ENCODE data around the gene BIRC7.

Gene BIRC7

DNA sequence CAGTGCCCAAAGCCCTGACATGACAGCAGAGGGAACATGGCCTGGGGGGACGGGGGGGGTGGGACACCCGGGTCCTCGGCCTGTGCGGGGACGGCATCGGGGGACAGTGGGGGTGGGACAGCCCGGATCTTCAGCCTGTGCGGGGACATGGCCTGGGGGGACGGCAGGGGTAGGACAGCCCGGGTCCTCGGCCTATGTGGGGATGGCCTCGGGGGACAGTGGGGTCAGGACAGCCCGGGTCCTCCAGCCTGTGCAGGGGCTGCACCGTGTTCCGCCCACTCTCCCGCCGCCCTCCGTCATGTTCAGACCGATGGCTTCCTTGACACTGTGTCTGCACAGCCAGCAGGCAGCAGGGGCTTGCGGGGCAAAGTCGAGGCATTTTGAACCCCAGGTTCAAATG lies 7.0 kb downstream of the BIRC7 start:
- TF ChIP-seq, protein P1, sequence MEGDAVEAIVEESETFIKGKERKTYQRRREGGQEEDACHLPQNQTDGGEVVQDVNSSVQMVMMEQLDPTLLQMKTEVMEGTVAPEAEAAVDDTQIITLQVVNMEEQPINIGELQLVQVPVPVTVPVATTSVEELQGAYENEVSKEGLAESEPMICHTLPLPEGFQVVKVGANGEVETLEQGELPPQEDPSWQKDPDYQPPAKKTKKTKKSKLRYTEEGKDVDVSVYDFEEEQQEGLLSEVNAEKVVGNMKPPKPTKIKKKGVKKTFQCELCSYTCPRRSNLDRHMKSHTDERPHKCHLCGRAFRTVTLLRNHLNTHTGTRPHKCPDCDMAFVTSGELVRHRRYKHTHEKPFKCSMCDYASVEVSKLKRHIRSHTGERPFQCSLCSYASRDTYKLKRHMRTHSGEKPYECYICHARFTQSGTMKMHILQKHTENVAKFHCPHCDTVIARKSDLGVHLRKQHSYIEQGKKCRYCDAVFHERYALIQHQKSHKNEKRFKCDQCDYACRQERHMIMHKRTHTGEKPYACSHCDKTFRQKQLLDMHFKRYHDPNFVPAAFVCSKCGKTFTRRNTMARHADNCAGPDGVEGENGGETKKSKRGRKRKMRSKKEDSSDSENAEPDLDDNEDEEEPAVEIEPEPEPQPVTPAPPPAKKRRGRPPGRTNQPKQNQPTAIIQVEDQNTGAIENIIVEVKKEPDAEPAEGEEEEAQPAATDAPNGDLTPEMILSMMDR (IDR thresholded peaks at IDR 0.05; ENCODE audit: borderline replicate concordance, control extremely low read depth, extremely low read depth, insufficient read depth, missing control alignments): no peak
- no peak for DNase-seq (ENCODE audit: low spot score)
- in situ Hi-C loops (cut with MboI; ENCODE audit: low sequenced_read_pairs, unreplicated experiment): no loop called here

DNA sequence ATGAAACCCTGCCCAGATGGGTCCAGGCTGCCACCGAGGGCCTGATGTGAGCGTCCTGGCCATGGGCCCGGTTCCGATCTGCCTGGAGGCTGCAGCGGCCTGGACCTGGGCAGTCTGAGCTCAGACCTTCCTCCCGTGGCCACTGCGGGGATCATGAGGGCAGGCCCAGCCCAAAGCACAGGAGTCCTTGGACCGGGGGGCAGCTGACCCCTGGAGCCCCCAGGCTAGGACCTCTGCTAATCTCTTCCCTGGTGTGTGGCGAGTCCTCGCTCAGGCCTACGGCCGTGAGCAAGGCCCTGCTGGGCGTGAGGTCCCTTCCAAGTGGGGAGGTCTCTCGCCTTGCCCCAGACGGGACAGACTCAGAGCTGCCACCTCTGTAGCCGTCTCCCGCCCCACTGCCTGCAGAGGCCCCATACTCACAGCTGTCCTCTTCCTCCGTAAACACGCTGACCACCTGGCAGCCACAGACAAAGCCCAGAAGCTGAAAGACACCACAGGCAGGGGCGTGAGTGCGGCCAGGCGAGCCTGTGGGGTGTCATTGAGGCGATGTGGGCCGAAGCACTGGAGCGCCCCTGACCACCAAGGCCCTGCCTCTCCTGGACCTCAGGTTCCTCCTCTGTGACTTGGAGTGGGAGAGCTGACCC lies 8.0 kb downstream of the BIRC7 start:
- in situ Hi-C loops (cut with MboI; ENCODE audit: low sequenced_read_pairs, unreplicated experiment): no loop called here
- TF ChIP-seq, protein P1 (IDR thresholded peaks at IDR 0.05; ENCODE audit: borderline replicate concordance, control extremely low read depth, extremely low read depth, insufficient read depth, missing control alignments): no peak

DNA sequence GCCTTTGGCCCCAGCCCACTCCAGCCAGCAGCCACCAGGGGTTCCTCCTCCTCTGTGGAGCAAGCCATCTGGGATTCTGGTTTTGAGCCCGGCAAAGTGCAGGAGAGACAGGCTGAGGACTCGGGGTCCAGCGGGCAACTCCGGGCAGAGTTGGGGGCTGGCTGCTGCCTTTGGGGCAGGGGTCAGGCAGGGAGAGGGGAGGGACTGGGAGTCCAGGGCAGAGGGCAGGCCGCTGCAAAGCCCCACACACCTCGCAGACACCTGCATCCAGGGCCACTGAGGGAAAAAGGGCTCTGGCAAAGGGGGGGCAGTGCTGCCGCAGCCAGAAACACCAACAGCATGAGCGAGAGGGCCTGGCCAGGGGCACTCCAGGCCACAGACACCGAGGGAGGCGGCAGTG lies 8.8 kb downstream of the BIRC7 start:
- no peak for DNase-seq (ENCODE audit: low spot score)
- in situ Hi-C loops (cut with MboI; ENCODE audit: low sequenced_read_pairs, unreplicated experiment): no loop called here
- TF ChIP-seq, protein P1 (IDR thresholded peaks at IDR 0.05; ENCODE audit: borderline replicate concordance, control extremely low read depth, extremely low read depth, insufficient read depth, missing control alignments): no peak

More for the DNA sequence above, 8.0 kb downstream of the BIRC7 start:
- no peak for DNase-seq (ENCODE audit: low spot score)

DNA sequence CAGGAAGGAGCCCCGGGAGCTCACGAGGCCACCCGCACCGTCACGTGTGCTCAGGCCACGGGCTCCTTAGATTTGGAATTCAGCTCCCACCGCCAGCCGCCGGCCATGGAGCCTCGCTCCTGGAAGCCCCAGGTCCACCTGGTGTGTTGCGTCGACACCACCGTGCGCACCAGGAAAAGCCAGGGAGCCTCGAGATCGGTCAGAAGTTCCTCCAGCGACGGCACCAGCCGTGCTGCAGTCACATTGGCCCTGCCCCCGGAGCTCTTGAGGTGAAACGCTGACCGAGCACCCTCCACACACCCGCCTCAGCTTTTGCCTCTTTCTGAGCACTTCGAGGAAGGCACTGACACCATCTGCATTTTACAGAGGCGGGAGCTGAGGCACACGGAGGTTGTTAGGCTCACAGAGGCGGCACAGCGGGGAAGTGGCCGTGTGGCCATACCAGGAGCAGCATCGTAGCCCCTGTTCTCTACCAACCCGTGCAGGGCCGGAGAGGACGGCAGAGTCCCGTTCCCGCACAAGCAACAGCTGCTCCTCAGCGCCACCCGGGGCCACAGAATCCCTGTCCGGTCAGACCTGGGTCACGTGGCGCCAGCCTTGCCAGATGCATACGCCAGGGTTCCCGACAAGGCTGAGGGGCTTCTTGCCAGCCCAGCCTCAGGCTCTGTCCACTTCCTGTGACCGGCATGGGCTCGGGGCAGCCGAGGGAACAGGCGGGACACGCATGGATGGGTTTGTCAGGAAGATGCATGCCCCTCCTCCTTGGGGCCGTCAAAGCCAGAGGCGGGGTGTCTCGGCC lies 11.0 kb downstream of the BIRC7 start:
- TF ChIP-seq, protein P1 (IDR thresholded peaks at IDR 0.05; ENCODE audit: borderline replicate concordance, control extremely low read depth, extremely low read depth, insufficient read depth, missing control alignments): no peak
- DNase-seq (ENCODE audit: low spot score): no peak
- in situ Hi-C loops (cut with MboI; ENCODE audit: low sequenced_read_pairs, unreplicated experiment): no loop called here

DNA sequence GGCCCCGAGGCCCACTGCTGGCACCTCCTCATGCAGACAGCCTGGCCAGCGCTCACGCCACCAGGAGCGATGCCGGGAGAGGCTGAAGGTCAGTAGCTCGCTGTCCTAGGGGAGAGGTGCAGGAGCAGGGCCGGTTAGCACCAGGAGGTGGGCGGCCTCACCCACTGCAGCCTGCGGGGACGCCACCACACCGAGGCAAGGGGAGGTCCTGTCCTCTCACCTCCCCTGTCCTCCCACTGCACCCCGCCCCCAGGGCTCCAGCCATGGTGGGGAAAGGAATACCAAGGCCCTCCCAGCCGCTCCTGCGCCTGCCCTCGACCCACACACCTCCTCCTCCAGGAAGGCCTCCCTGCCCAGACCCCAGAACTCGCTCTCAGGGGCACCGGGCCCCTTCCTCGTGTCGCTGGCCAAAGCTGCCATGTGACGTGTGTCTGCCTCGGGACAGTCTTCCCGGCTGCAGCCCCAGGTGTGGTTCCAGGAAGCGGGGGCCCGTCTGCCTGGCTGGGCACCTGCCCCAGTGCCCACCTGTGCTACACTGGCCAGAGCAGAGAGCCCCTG lies 12.0 kb downstream of the BIRC7 start:
- TF ChIP-seq, protein P1 (IDR thresholded peaks at IDR 0.05; ENCODE audit: borderline replicate concordance, control extremely low read depth, extremely low read depth, insufficient read depth, missing control alignments): no peak
- DNase-seq (ENCODE audit: low spot score): no peak
- in situ Hi-C loops (cut with MboI; ENCODE audit: low sequenced_read_pairs, unreplicated experiment): no loop called here

DNA sequence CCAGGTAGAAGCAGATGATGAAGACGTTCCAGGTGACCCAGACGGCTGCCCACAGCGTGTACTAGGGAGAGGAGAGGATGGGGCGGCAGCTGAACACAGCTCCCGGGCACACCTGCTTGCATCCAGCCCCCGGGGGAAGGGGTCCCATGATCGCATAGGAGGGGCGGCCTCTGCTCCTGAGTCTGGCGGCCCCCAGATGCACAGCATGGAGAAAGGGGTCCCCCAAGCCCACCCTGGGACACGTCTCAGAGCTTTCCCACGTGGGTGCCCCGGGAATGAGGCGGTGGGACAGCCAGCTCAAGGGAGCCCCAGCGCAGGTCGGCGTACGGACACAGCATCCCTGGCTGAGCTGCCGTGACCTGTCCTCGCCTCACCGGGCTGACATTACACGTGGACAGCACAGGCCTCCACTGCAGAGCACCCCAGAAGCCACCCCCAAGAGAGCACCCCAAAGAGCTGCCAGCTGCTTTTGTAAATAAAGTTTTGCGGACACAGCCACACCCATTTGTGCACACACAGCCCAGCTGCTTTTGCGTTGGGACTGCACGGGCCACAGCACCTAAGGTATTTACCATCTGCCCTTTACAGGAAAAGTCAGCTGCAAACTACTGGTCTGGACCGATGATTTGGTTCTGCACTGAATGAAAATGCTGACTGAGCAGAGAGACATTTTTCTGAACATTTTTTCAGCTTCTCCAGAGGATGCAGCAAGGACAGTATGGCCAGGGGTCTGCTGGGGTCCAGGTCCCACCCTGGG lies 13.3 kb downstream of the BIRC7 start:
- TF ChIP-seq, protein P1 (IDR thresholded peaks at IDR 0.05; ENCODE audit: borderline replicate concordance, control extremely low read depth, extremely low read depth, insufficient read depth, missing control alignments): no peak
- in situ Hi-C loops (cut with MboI; ENCODE audit: low sequenced_read_pairs, unreplicated experiment): no loop called here
- DNase-seq (ENCODE audit: low spot score): no peak

Data from GM13976 (cell line).